HG03103 (cell line): ENCODE data around the gene CAPN2.
"Not testable (repeated sequence)": the region's sequence is repeated elsewhere in the genome, so short reads cannot be mapped to it uniquely, and the experiment has no call there.

Experiments
- ATAC-seq: cut with Tn5 transposase; IDR thresholded peaks from one replicate; pipeline ENCODE4 v1.9.1; 2021; ENCODE audit warnings: low read depth; ENCODE audit not compliant: unreplicated experiment

CAPN2 gene

DNA sequence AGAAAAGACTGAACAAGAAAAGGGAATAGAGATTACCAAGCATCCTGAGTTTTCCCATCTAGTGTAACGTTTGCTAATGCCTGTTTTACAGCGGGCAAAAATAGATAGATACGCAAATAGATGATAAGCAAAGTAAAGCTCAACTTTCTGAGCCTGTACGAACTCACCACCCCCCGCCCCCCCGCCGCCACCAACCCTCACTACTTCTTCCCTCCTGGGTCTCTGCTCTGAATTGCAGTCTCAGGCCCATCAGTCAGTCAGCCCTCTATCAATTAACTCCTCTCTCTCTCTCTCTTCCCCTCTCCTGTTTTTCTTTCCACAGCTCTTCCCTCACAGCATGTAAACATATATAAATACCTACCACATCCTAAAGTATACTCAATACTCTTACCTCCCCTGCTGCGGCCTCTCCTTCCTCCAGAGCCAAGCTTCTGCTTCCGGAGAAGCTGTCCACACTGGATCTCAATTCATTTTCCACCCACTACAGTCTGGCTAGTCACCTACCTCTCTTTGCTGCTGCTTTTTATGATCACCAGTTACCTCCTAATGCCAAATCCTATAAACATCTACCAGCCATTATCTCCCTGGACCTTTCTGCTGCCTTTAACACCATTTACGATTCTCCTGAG lies 64.6 kb downstream of the CAPN2 start:
- no peak for ATAC-seq

DNA sequence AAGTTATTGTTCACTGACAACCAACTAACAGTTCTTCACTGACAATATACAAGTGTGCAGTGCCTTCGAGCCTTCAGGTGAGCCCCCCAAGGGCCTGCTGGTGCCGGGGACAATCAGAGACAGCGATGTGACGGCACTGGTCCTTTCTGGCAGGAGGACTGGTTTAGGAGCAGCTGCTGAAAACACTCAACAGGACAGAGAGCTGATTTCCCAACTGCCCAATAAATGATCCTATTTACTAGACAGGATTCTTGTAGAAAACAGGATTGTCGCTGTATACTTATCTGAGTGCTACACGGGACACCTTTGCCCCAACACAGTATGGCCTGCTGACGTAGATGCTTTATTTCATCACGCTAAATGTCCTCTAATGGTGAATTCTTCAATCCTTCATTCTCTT lies 68.0 kb downstream of the CAPN2 start:
- ATAC-seq: no peak

DNA sequence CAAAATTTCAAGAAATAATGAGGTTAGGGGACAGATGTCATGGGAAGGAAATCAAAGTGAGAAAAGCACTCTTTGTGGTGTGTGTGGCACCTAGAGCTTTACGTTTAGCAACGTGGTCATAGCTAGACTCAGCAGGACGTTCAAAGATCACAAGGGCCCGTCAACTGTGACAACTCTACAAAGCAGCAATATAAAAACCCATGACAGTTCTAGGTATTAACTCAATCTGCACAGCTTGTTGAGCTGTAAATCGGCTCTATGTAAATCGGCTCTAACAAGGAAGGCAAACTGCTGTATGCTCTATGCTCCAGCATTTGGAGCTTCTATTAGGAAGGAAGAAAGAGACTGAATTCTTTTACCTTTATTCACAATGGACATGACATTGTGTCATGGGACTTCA lies 68.6 kb downstream of the CAPN2 start:
- ATAC-seq: no peak

DNA sequence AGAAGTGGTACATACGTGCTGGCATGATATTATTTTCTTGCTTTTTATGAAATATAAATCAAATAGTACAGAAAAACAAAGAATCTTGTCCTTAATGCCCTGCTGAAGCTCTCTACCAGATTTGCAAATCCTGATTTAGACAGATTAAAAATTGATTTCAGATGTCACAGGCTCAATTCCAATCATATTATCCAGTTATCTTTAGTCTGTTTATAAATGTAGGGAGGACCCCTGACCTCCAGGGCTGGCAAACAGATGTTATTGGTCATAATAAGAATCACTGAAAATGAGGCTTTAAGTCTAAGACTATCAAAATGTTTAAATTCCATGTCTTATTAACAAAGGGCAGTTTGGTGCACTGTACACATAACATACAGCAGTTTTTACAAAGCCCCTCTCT lies 71.3 kb downstream of the CAPN2 start:
- ATAC-seq: no peak

DNA sequence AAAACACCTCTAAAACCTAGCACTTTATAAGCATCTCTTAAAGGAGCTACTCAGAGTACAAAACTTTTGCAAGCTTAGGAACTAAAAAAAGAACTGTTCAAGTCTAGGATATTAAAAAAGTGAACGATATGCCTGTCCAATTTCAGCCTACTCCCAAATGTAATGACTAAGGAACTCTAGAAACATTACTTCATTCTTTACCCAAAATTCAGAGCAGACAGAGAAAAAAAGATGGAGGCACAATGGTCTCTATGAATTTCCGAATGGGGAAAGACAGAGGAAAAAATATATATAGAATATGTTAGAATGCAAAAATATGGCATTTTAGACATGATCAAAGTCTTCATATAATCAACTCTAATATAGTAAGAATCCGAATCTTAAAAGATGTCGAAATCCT lies 72.2 kb downstream of the CAPN2 start:
- no peak for ATAC-seq

DNA sequence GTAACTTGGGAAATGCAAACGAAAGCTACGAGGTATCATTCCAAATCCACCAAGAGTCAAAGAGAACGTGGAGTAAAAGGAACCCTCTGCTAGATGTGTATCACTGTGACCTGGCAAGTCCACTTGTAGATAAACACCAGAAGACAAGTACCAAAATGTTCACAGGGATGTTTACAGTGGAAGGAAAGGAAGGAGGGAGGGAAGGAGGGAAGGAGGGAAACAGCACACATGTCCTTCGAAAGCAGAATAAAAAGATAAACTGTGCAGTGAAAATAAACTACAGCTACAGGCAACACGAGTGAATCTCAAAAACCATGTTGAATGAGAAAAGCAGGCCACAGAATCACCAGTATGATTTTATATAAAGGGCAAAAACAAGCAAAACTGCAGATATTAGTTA lies 73.5 kb downstream of the CAPN2 start:
- no peak for ATAC-seq

DNA sequence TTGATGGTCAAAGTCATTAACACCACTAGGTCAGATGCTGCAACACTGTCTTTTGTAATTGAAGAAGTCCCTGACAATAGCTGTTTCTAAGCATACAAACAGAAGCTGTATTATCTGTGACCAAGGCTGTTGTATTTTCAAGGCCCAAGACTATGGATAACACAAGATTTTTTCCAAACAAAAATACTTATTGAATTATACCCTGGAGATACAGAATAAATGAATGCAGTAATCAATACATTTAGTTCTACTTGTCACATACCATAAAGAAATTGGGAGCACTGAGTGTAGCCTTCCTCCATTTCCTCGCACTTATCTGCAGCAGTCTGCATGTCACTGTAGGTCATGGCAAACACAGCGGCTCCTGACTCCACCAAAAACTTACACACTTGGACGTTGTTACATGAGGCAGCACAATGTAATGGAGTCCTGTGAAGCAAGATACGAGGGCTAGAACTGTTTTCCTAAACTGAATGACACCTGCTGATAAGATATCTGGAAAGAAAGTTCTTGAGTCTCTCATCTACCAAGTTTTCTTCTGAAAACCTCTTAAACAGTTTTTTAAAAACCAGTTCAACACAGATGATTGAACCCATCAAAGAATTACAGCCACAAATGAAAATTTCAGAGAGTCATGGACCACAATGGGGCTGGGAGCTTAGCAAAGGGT lies 76.5 kb downstream of the CAPN2 start:
- ATAC-seq: no peak

DNA sequence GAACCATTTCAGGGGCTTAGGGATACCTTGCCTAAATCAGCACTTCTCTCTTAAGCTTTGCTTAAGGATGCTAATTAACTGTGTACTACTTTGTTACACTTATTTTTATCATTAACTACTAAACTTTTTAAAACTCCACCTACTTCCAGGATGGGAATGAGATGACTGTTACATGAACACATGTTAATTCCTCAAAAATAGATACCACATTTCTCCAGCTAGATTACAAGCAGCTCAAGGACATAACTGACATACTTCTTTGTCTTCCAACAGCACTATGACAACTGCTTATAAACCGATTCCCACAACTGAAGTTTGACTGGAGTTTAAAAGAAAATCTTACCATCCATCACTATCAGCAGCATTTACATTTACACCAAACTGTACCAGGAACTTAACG lies 79.7 kb downstream of the CAPN2 start:
- ATAC-seq: no peak

DNA sequence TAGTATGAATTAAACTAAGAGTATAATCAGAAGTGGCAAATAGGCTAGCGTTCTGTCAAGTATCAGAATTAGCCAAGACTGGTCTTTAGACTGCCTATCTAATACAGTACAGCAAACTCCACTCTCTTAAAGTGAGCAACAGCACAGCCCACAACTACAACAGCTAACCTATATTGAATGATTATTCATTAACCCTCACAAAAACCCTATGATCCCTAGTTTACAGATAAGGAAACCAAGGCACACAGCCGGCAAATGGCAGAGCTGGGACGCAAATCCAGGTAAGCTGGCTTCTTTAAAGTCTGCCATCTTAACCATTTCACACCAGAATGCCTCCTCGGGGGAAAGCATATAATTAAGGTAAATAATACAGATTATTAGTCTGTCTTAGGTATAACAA lies 81.4 kb downstream of the CAPN2 start:
- no peak for ATAC-seq

DNA sequence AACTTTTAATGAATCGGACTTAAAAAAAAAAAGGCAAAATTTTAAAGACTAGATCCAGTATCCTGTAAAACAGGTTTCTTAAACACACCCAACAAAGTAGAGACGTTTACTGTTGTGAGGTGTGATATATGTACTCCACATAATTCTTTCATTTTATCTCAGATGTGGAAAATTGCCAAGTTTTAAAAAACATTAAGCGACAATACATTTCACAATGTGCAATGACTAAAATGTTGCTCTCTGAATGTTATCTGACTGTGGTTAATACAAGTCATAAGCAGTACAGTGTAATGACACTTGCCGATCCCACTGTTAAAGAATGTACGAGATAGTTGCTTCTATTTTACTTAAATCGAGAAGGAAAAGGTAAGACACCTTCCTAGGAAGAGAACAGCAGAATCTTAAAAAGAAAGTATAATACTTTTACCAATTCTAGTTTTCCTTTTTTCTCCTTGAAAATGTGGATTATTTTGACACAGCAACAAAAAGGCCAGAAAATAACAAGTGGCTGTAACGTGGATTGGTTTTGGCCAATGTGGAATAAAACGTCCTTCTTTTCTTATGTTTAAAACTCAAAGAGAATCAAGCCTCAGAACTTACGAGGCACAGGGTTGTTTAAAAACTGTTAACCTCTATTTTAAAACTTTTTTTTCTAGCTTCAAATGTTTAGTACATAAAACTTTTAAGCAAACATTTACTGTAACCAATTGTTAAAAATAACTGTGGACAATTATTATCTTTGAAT lies 82.0 kb downstream of the CAPN2 start:
- no peak for ATAC-seq

DNA sequence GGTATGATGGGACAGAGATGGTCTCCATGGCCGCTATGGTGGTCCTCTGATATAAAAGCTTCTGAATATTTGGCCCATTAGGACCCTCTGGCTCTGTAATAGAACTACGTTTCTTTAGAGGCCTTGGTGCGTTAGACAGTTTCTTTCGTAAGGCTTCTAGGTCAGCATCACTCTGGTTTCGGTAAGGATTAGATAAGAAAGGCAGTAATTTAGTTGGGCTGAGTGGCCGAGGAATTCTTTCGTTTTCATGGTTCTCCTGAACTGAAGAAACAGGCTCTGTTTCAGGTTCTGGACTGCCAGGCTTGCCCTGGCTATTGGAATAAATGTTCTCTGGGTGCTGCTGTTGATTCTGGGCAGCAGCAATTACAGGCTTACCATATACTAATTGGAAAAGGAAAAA lies 83.9 kb downstream of the CAPN2 start:
- no peak for ATAC-seq

DNA sequence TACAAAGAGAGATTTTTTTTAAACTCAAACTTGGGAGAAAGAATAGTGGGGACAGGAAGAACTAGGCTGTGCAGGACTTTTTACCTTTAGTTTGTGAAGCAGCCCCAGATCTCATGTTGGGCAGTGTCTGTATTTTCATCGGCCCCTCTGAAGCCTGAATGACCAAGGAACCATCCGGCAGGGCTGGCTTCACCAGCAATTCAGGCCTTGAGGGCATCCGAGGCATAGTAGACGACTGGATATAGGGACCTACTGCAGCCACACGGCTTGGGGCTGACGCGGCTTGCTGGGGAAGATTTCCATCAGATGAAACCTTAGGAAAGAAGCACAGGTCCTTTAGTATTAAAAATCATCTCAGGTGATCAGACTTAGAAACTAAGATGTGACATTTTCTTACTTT lies 89.7 kb downstream of the CAPN2 start:
- ATAC-seq: no peak

DNA sequence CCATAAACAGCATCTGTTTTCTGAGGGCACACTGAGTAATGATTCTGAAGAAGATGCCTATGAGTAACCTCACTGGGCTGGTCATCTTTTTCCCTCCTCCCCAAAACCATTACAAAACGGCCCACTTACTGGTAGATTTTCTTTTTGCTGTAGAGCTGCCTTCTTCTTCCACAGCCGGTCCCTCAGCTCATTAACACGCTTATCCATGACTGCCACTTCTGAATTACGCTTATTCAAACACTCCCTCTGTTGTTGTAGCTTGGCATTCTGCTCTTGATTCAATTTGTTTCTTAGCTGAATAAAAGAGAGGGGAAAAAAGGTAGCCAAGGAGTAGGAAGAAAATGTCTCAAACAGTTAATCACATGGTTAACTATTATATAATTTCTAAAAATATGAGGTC lies 90.3 kb downstream of the CAPN2 start:
- no peak for ATAC-seq

DNA sequence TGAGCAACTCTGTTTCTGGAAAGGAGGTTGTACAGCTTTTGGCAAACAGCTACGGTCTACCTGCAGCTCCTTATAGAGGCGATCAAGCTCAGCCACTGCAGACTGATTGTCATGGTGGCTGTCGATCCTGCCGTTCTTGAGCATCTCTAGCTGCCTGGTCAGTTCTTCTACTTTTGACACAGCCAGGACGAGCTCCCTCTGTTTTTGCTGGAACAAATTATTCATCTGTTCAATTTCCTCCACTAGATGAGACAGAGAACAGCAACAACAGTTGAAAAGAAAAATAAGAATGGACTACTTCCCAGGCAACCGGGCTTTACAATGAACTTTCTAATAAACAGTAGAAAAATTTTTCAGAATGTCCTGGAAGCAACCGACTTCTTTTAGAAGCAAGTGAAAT lies 90.9 kb downstream of the CAPN2 start:
- no peak for ATAC-seq

DNA sequence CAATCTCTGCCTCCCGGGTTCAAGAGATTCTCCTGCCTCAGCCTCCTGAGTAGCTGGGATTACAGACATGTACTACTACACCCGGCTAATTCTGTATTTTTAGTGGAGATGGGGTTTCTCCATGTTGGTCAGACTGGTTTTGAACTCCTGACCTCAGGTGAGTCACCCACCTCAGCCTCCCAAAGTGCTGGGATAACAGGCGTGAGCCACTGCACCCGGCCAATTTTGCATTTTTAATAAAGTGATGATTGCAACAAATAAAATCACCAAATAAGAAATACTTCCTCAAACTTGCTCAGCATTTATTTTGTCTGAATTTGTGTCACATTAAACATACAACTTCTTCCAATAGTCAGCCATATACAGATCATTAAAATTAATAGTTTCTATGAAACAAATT lies 97.6 kb downstream of the CAPN2 start:
- ATAC-seq: not testable (repeated sequence)

DNA sequence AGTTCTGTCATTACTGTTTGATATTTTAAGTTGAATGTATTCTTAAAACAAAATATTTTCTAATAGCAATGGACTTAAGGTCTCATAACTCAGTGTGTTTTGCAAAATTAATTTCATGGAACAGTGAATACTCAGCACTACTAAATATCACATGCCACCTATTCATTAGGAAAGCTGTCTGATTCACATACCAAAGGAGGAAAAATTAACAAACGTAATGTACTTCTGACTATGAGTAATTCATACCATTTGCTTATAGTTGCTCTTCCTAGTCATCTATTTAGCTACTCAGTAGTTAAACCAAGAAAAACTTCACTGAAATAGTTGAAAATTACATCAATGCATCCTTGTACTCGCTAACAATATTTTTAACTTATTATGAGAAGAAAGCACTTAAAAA lies 98.2 kb downstream of the CAPN2 start:
- ATAC-seq: no peak

DNA sequence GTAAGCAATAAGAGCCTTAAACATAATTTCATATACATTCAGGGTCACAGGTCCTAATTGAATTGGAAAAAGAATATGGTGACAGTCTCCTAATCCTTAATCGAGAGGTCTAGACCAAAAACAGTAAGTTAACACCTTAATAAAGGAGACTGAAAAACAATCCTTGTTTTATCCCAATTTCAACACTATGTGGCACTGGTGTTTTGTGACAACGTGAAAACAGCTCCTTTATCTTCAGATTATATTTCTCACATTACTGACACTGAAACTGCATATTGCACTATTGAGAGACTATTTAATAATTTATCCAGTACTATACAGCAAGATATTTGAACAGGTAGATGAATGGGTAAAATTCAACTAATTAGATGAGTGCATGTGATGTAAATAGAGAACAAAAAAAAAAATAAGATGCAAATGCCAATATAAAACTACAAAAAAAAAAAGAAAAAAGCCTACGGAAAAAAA lies 99.3 kb downstream of the CAPN2 start:
- no peak for ATAC-seq

DNA sequence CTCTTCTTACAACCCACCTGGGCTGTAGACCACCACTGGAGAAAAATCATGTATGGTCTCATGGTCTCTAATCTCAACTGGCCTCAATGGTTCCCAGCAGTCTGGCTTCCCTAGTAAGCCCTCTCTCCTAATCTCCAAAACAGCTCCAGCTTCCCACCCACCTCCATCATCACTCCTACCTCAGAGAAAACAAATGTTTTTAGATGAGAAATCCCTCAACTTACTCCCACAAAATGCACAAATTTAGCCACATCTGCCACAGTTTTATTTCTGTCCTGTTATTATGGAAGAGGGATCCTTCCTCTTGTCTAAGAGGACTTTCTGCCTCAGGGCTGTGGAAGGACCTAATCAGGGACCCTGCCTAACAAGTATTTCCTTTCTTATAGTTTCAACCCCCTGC lies 101.3 kb downstream of the CAPN2 start:
- ATAC-seq: no peak

DNA sequence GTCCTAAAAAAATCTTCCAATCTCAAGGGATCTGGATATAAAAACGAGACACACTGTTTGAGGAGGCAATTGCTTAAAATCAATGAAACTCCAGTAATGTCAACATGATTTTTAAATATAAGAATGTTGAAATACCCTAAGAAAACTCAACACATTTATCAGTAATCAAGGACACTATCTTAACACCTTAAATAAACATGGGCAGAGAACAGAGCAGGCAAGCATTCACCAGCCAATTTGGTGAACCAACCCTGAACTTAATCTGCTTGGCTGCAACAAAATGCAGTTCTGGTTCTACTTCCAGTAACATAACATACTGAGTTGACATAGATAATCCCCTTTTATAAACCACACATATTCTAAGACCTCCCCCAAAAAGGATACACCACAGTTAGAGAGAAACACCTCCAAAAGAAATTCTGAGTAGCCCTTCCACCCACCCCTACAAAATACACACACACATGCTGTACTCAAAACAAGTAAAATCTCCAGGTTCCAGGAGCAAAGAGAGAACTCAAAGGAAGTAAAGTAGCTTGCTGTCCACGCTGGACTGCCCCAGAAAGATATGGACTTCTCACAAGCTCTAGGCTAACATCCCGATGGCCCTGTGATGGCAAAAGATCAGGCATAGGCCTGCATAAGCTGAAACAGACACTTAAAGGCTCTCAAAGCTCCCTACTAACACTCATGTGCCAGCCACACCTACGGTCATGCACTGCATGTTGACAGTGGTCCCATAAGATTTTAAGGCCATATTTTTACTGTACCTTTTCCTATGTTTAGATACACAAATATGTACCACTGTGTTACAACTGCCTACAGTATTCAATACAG lies 102.9 kb downstream of the CAPN2 start:
- ATAC-seq: no peak

DNA sequence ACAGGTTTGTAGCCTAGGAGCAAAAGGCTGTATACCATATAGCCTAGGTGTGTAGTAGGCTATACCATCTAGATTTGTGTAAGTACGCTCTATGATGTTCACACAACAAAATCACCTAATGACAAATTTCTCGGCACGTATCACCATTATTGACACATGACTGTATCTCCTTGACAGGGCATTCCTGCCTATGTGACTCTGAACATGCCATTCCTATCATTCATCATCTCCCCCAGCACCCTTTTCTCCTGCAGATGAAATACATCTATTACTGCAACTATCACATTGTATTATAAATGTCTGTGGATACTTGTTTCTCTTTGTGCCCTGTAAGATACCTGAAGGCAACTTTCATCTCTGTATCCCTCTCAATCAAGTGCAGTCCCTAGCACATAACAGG lies 103.5 kb downstream of the CAPN2 start:
- no peak for ATAC-seq

DNA sequence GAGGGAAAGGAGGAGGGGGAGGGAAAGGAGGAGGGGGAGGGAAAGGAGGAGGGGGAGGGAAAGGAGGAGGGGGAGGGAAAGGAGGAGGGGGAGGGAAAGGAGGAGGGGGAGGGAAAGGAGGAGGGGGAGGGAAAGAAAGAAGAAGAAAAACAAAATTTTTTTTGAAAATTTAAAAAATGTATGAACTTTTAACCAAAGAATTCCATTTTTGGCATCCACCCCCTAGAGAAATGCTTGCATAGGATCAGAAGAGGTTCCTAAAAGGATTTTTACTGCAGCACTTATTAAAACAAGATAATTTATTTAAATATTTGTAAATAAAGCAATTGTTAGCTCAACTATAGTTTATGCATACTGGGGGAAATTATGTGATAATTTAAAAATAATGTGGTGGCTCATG lies 104.9 kb downstream of the CAPN2 start:
- ATAC-seq: not testable (repeated sequence)
